Measurements from ENCODE around the gene MET. TPM values are rescaled to one million over a fixed set of nuclear protein-coding genes. Genes with fewer than 3 reads are reported as not detected.

The MET gene
- total RNA-seq, 1 donor = 24.1 TPM

- no peak for TF ChIP-seq CTCF (IDR thresholded peaks at IDR 0.05; ENCODE audit: insufficient read depth, low read length)
- peak; percentile 70 for DNase-seq (ENCODE audit: low read depth)
- H3K4me3 ChIP-seq (ENCODE audit: low read depth, low read length) = no peak overlapping the region
Measured at GRCh38 chr7:116802144-116802745, 130.2 kb downstream of the MET start.

- peak; percentile 67 for DNase-seq (ENCODE audit: low read depth)
- no peak overlapping the region for H3K4me3 ChIP-seq (ENCODE audit: low read depth, low read length)
- TF ChIP-seq CTCF (IDR thresholded peaks at IDR 0.05; ENCODE audit: insufficient read depth, low read length) = peak; percentile 30
Measured at GRCh38 chr7:116802746-116803152, 130.8 kb downstream of the MET start.

- DNase-seq (ENCODE audit: low read depth) = no peak
- TF ChIP-seq CTCF (IDR thresholded peaks at IDR 0.05; ENCODE audit: insufficient read depth, low read length) = no peak
- H3K4me3 ChIP-seq (ENCODE audit: low read depth, low read length) = no peak overlapping the region
Measured at GRCh38 chr7:116804471-116804870, 132.5 kb downstream of the MET start.

GRCh38 chr7:116805100-116805544, 133.1 kb downstream of the MET start:
- TF ChIP-seq CTCF (IDR thresholded peaks at IDR 0.05; ENCODE audit: insufficient read depth, low read length) = no peak
- DNase-seq (ENCODE audit: low read depth) = peak; percentile 81

GRCh38 chr7:116806046-116806944, 134.3 kb downstream of the MET start:
- TF ChIP-seq CTCF (IDR thresholded peaks at IDR 0.05; ENCODE audit: insufficient read depth, low read length) = no peak
- DNase-seq (ENCODE audit: low read depth) = no peak
- H3K4me3 ChIP-seq (ENCODE audit: low read depth, low read length) = no peak overlapping the region

More at GRCh38 chr7:116805100-116805544, 133.1 kb downstream of the MET start:
- no peak overlapping the region for H3K4me3 ChIP-seq (ENCODE audit: low read depth, low read length)

GRCh38 chr7:116807011-116807560, 135.1 kb downstream of the MET start:
- no peak overlapping the region for H3K4me3 ChIP-seq (ENCODE audit: low read depth, low read length)
- no peak for DNase-seq (ENCODE audit: low read depth)
- no peak for TF ChIP-seq CTCF (IDR thresholded peaks at IDR 0.05; ENCODE audit: insufficient read depth, low read length)
